HG03520 (cell line): ENCODE data around the gene MAGI1.

Experiments
- ATAC-seq: cut with Tn5 transposase; IDR thresholded peaks from one replicate; pipeline ENCODE4 v1.9.1; 2021; ENCODE audit warnings: mild to moderate bottlenecking, moderate library complexity; ENCODE audit not compliant: unreplicated experiment

MAGI1 gene

GRCh38 chr3:65948841-65949573 lies 89.7 kb downstream of the MAGI1 start:
- no peak for ATAC-seq

GRCh38 chr3:65946438-65946837 lies 92.3 kb downstream of the MAGI1 start:
- ATAC-seq = no peak

- no peak for ATAC-seq
These were observed 92.8 kb downstream of the MAGI1 start for GRCh38 chr3:65945953-65946352.

GRCh38 chr3:65945480-65945879 lies 93.2 kb downstream of the MAGI1 start:
- ATAC-seq = no peak

GRCh38 chr3:65944252-65944651 lies 94.5 kb downstream of the MAGI1 start:
- ATAC-seq = no peak

DNA sequence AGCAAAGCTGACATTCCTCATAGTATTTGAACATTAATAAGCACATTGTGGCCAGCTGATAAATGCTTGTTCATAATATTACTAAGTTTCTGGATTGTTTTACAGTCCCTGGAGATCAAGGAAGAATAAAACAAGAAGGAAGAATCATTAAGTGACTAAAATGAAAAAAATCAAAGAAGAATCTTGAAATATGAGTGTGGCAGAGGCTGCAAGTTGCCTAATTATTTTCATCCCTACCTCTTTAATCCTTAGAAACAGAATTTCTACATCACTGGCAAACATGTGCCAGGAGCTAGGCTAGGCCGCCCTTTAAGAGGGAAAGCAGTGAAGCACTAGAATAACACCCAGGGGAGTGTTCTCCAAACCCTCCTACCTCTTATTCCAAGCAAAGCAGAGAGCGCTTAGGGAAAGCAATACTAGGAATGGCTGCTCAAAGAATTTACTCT lies 98.9 kb downstream of the MAGI1 start:
- ATAC-seq = no peak

- no peak for ATAC-seq
These were observed 99.5 kb downstream of the MAGI1 start for GRCh38 chr3:65939184-65939583.

DNA sequence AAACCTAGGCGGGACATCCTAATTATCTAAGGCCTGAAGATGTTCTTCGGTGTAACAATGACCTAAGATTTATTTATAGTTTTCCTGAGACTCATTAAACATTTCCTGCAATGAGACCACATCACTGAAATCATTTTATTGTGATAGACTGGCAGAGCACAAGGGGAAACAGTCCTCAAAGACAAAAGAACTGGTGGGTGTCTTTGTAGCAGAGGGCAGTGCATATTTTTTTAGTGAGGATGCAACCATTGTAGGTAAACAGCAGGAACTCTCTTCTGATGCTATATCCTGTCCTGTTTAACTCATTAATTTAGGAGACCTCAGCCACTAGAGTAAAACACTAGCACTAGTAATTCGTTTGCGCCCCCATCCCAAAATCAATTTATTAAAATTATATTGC lies 100.0 kb downstream of the MAGI1 start:
- ATAC-seq = no peak

DNA sequence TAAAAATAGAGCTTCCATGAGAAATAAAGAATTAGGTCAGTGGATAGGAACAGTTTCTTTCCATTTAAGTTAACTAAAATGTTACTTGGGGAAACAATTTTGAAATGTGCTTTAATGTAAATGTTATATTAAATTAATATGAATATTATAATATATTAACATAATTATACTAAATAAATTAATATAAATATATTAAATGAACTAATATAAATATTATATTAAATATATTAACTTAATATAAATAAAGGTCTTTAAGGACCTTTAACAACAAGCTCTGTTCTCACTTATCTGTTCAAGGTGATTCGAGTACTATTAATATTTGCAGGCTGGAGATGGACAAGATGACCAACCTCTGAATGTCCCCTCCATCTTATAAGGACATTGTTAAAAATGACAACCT lies 100.6 kb downstream of the MAGI1 start:
- no peak for ATAC-seq

GRCh38 chr3:65936908-65937638 lies 101.6 kb downstream of the MAGI1 start:
- no peak for ATAC-seq

- no peak for ATAC-seq
These were observed 103.0 kb downstream of the MAGI1 start for GRCh38 chr3:65935724-65936123.

DNA sequence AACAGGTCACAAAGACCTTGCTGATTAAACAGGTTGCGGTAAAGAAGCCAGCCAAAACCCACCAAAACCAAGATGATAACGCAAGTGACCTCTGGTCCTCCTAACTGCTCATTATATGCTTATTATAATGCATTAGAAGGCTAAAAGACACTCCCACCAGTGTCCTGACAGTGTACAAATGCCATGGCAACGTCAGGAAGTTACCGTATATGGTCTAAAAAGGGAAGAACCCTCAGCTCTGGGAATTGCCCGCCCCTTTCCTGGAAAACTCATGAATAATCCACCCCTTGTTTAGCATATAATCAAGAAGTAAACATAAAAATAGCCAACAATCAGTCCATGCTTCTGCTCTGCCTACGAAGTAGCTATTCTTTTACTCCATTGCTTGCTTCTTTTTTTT lies 108.1 kb downstream of the MAGI1 start:
- no peak for ATAC-seq

DNA sequence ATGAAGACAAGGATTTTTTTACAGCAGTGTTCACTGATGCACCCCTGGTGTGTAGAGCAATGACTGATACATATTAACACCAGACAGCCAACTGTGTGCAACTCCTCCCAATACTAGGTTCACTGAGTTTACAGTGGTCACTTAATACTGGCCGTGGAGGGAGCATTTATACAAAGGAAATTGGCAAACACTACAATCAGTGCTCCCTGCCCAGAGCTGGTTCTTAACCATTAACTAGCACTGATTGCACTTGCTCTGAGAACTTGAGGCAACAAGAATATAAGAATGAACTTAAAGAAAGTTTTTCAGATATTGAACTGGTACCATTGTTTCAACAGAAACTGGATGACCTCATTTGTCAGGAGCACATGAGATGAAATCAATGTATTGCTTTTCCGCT lies 110.6 kb downstream of the MAGI1 start:
- no peak for ATAC-seq

GRCh38 chr3:65927576-65927975 lies 111.1 kb downstream of the MAGI1 start:
- no peak for ATAC-seq

- no peak for ATAC-seq
These were observed 113.3 kb downstream of the MAGI1 start for GRCh38 chr3:65925254-65925954.

DNA sequence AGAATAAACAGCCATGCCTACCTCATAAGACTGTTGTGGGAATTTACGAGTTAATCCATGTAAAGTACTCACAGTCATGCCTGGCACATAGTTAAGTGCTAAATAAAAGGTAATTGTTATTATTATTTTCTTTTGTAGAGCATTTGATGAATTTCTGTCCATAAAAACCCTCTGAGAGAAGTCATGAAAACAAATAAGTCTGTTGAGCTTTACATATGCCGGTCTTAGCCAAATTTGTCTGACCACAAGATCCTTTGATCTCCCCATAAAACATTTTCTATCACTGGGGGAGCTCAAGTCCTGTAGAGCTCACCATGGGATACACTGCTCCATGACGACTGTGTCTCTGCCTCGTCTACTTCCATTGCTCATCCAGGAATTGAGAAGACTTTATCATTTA lies 114.0 kb downstream of the MAGI1 start:
- no peak for ATAC-seq

GRCh38 chr3:65922441-65922840 lies 116.3 kb downstream of the MAGI1 start:
- no peak for ATAC-seq

- no peak for ATAC-seq
These were observed 118.9 kb downstream of the MAGI1 start for GRCh38 chr3:65919826-65920225.

DNA sequence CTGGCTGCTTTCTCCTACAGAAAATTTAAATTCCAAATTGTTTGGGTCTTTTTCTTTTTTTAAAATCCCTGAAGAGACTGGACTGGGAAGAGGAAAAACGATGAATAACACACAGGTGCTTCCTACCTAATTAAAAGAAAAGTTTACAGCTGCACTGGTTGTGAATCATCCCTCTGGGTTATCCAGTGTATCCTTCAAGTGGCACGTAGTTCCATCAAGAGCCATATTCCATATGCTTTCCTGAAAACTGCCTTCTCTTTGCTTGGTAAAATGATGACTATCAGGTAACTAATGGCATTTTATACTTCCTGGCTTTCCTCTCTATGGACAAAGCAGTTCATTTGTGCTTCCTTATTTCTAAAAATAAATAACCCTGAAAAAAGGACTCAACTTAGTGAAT lies 123.2 kb downstream of the MAGI1 start:
- no peak for ATAC-seq

GRCh38 chr3:65914740-65915367 lies 123.9 kb downstream of the MAGI1 start:
- no peak for ATAC-seq

GRCh38 chr3:65914032-65914739 lies 124.5 kb downstream of the MAGI1 start:
- ATAC-seq = no peak
